GM19455 (cell line): ENCODE measurements around the gene PLCL1.

Source experiments
- ATAC-seq: cut with Tn5 transposase; IDR thresholded peaks from one replicate; pipeline ENCODE4 v1.9.1; 2021; ENCODE audit not compliant: unreplicated experiment

The PLCL1 gene

DNA sequence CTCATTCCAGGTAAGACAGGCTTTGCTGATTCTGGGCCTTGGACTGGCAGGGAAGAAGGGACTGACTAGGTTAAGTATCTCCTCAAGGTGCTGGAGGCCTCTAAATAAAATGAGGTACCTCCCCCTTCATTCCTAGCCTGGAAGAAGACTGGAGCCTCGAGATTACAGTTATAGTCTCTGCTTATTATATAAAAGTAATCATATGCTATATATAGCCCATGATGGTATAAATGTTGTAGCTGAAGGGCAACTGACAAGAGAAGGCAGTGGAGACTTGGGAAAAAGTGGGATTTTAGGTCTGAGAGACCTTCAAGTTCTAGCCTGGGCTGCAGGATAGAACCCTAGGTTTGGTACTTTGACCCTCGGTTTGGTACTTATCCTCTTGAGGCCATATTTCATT, 248.3 kb downstream of the PLCL1 start:
- no peak for ATAC-seq

DNA sequence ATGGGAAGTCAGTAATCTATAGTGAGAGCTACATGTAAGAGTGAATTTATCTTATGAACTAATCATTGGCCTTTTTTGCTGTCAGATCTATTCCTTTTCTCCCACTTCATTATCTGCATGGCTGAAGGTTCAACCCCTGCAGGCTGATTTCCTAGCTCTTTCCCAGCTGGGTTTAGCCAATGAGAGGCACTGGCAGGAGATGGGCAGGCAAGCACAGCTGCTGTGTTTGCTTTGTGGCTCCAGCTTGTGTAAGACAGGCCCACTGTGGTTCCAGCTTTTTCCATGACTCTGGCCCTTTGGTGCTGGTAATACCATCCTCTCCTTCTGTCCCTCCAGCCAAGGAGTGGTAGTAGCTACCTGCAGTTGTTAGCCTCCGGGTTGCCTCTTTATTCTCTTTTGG, 248.8 kb downstream of the PLCL1 start:
- no peak for ATAC-seq

DNA sequence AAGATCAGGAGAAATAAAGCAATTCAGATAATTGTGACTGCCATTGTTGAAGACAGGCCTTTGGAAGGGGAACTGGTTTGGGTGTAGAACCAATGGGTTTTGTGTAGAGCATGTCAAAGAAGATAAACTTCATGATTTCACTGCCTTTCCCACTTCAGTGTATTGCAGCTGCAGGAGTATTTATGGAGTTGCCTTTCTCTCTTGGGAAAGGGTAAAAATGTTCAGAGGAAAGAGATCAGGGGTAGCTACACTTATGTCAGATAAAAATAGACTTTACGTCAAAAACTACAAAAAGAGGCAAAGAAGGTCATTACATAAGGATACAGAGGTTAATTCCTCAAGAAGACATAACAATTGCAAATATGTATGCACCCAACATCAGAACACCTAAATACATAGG, 249.4 kb downstream of the PLCL1 start:
- ATAC-seq, result no peak

DNA sequence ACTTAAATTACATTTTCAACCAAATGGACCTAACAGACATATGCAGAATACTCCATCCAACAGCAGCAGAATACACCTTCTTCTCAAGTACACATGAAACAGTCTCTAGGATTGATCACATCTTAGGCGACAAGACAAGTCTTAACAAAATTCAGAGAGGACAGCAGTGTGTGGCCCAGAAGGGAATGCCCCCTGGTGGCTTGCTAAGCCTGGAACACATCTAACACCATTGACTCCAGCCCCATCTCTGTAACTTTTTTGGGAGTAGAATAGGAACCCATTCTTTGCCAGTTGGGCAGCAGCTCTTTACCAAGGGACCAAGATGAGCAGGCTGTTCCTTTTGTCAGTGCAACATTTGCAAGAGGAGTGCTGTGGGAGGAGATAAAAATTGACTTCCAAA, 249.9 kb downstream of the PLCL1 start:
- ATAC-seq, result peak; percentile 64

DNA sequence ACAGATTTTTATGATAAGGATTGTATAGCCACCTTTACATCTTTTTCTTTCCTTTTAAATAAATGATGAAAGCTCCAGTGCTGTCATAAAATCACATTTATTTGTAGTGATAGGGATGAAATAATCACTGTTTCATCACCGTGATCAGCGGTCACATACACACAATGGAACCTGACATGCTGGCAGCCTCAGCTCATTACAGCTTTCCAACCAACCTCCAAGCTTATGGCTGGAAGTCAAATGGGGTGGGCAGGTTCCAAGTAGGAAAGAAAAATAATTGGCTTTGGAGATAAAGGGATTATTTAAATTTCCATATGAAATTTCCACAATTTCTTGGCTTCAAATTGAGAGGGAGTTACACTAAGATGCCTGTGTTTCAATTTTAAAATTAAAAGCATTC, 251.3 kb downstream of the PLCL1 start:
- ATAC-seq, result no peak

DNA sequence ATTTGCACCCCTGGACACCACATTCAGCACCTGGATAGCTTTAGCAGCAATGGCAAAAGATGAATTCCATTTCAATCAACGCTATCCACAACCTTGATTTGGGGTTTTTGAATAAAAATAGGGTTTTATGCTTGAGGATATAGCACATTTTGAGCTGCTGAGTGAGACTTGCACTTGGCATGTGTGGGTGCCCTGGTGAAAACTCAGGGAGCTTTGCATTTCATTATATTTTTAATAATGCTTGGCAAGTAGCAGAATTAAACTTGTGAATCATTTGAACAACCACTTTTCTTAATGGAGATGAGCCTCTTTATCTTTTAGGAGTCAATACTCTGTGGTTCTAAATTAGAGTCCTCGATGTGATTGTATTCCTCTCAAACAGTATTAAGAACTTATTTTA, 252.4 kb downstream of the PLCL1 start:
- no peak for ATAC-seq

DNA sequence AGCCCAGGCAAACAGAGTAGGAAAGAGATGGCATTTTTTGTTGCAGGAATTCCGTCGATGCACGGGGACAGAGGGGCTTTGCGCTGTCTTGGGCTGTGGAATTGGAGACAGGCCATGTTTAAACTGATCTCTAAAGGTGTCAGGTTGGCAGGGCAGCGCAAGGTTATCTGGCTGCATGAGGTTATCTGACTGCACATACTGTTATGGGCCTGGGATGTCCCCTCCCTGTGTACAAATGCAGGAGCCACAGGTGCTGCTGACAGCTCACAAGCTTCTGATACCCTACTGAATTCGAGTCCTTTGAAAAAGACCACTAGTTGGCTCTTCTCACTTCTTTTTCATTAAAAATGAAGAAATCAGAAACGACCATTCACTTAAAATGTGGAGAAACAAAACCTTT, 255.4 kb downstream of the PLCL1 start:
- ATAC-seq, result no peak

DNA sequence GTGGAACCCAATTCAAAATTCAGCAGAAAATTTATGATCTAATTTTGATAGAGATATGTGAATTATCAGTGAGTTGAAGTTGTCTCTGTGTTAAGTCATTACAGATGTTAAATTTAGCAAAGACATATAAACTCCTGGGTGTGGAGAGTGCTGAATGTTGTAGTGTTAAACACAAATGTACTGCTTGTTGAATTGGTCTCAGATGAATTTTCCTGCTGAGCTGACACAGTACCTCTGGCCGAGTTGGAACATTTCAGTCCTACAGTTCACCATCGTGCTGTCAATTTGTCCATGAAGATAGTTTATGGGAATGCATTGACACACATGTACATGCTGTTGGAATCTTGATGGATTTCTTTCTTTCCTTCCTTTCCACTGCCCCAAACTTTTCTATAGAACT, 255.9 kb downstream of the PLCL1 start:
- no peak for ATAC-seq

DNA sequence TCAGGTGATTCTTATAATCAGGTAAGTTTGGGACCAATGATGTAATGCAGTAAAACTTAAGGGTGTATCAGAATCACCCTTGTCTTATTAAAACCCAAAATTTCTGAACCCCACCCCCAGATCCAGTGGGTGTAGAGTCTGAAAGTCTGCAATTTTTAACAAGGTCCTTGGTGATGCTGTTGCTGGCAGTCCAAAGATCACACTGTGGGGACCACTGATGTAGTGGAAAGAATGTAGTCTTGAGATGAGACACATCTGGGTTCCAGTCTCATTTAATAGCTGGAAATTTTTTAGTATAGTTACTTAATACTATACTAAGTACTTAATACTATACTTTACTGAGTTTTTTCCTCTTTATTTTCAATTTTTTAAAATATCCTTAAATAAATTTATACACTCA, 258.4 kb downstream of the PLCL1 start:
- ATAC-seq, result no peak

DNA sequence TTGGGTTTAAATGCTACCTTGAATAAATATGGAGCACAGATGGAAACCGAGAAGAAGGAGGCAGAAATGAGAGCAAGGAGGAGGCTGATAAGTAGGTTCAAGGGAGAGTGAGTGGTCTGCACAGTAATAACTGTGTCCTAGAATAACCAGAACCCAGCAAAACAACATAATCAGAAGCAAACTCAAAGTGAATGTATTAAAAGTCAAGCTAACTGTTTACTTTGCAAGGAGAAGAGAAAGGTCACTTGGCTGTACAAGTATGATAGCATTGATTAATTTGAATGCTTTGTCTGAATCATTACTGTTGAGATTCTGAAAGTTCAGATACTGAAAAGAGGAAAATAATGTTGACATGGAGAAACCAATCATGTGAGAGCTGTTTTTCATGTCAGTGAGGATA, 258.8 kb downstream of the PLCL1 start:
- no peak for ATAC-seq

DNA sequence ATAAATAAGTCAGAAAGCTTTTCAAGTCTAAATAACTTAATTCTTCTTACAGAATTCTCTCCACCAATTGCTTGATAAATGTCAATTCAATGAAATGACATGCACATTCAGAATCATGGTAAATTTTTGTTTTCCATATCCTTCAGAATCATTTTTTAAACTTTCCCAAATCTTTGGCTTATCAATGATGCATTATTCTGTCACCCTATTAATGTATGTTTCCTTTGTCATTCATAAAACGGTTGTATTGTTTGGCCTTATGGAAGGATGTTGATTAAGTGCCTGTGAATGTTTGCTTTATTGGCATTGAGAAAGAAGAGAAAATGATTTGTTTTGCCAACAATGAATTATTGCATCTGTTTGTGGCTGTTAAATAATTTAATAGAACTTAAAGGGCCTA, 260.9 kb downstream of the PLCL1 start:
- ATAC-seq, result no peak

DNA sequence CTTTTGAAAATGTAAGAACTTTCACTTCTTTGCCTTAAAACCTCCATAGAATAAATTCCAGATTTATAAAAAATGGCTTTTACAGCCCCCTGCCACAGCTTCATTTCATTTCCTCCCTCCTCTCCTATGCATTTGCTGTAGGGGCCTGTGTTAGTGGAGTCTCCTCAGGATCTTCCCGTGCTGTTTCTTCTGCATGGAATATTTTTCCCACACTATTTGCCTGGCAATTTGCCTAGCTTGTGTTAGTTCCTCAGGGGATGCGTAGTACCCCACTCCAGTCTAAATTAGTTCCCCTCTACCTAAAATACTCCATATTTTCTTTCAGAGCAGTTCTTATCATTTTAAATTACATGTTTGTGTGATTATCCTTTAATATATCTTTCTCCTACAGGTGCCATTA, 262.2 kb downstream of the PLCL1 start:
- ATAC-seq, result no peak

DNA sequence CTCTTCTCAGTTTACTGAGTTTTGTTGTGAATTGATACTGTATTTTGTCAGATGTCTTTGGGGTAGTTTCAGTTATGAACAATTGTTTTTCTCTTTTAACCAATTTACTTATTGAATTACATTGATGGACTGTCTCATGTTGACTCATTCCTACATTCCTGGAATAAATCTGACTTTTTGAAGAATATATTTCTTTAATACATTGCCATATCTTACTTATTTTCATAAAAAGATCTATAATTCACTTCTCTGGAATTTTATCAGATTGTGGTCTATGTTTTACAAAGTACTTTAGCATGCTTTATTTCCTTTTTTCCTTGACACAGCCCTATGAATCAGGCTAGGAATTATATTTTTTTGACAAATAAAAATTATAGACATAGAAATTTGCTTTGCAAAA, 268.3 kb downstream of the PLCL1 start:
- ATAC-seq, result no peak

DNA sequence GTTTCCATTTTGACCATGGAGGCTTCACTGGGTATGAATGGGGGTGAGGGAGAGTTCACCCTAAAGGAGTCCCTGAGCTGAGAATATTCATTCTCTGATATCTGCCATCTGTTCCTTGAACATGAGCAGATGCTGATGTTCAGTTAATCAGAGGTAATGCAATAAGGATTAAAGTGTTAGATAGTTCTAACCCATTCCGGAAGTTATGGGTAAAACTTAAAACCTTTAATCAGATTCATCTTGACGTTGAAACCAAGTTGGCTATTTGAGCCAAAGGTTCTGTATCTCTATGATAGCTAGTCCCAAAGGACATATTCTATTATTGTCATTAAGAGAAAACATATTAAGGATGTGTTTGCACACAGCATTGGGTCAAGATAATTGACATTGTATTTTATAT, 268.9 kb downstream of the PLCL1 start:
- ATAC-seq, result no peak

DNA sequence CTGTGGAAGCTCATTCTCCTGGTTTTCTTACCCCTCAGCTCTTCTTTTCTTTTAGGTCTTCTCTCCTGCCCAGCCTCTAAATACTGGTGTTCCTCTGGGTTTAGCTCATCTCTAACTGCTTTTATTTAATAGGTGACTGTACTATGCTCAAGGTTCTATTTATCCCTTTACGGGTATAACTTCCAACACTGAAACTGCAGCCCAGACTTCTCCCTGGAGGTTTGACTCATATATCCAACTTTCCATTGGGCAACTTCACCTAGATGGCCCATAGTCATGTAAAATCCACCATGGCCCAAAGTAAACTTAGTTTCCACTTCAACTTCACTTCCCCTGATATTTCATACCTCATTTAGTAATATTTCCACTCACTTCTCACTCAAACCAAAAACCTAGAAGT, 273.1 kb downstream of the PLCL1 start:
- ATAC-seq, result no peak

DNA sequence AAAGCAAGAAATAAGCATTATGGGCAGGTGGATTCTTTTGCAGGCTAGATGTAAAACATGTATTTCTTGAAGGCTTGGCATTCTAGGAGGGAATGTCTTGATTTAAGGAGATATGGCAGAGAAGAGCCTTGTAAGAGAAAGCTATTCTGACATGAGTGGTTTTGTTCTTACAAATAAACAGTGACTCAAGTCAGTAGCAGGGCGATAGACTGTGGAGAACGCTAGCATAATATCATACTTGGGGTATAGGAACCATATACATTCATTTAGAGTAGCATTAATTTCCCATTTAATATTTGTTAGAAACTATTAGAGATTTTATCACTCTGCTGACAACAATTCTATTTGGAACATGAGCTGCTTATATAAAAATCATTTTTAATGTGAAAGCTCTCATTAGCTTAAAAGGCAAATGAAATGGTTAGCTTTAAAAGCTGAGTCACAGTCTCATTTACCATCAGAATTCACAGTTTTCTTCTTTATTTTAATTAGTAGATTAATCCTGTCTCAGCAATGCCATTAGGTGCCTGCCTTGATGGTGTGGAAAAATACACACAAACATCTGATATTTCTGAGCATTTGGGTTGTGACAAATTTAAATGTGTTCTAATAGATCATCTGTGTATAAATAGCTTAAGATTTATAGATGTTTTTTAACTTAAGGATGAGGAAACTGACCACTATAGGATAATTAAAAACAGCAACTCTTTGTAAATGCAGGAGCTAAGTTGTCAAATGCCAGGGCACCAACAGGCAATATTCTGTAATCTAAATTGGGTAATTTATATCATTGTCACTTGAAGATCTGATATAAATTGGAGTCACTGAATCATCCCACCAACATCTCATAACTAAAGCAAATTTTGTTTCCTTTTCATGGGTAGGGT, 276.7 kb downstream of the PLCL1 start:
- ATAC-seq, result no peak

DNA sequence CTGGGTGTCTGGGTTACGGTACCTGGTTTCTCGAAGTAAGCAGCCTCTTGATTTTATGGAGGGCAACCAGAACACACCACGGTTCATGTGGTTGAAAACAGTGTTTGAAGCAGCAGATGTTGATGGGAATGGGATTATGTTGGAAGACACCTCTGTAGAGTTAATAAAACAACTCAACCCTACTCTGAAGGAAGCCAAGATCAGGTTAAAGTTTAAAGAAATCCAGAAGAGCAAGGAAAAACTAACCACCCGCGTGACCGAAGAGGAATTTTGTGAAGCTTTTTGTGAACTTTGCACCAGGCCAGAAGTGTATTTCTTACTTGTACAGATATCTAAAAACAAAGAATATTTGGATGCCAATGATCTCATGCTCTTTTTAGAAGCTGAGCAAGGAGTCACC, 279.8 kb downstream of the PLCL1 start:
- ATAC-seq, result no peak

DNA sequence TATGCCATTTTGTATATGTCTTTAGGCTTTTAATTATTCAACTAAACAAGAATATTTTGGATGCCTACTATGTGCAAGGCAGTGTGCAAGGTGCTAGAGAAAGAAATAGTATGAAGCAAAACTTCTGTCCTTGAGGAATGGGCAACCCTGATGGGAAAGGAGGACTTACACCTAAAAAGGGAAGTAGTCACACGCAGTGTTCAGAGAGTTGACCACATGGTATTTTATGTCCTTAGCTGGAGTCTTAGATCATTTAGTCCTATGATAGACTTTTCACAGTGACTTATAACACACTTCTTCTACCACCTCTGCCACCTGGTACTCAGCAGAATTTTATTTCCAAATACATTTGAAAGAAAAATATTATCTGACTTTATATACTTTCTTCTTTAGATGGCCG, 291.6 kb downstream of the PLCL1 start:
- ATAC-seq, result no peak

DNA sequence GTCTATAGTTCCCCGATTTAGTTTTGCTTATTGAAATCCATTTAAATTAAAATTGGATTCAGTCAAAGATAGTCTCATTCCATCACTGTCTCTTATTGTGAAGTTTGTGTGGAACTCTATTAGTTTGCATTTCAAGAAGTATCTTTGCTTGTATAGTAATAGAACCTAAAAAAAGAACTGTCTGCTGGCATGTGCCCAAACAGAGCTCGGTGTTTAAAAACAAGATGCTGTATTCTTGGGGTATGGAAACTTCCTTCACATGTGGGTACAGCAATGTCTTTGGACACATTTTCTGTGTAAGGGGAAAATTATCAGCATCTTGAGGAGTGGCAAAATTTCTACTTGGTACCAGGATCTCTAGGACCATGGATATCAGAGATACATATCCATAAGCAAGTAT, 292.6 kb downstream of the PLCL1 start:
- ATAC-seq, result no peak

DNA sequence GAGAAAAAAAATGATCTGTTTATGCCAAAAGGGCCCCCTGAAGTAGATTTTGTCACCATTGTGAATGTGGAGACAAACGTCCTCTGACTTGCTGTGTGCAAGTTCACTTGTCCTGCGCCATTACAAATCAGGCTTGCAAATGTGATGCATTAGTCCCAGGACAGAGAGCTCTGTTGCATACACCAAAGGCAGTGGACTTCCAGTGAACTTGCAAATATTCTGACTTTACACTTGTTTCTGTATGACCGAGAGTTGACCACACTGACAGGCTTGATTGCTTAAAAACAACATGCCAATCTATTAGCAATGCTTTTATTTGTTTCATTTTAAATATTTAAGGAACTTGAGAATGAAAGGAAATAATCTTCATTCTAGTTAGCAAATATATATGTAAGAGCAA, 293.2 kb downstream of the PLCL1 start:
- no peak for ATAC-seq

DNA sequence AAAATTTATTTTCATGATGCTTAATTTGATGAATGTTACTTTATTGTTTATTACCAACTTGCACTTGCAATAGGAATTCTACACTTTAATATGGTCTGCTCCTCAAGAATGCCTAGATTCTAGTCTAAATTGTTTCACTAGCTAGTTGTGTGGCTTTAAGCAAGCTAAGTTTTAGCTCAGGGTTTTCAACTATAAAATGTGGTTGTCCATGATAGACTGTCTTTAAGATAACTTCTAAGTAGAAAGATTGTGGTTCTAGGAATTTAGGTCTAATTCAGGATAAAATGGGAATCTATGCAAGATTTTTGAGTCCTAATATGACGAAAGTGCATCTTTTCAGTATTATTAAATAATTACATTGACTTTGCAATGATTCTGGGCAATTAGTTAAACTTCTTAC, 294.0 kb downstream of the PLCL1 start:
- no peak for ATAC-seq

DNA sequence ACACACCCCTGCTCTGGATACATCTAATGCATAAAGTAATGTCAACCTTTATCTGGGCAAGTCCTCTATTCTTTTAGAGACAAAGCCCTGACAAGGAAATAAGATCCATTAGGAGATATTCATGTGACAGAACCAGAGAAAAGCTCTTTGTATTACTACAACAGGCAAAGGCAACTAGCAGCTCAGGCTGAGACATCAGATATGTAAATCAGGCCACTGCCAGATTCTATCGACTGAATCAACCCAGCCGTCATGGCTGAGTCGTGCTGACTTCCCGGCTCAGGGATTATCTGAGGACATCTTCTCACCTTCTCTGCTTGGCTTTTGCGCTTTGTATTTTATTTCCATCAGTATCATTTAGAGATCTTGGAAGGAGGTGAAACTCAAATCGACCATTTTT, 294.5 kb downstream of the PLCL1 start:
- ATAC-seq, result no peak

DNA sequence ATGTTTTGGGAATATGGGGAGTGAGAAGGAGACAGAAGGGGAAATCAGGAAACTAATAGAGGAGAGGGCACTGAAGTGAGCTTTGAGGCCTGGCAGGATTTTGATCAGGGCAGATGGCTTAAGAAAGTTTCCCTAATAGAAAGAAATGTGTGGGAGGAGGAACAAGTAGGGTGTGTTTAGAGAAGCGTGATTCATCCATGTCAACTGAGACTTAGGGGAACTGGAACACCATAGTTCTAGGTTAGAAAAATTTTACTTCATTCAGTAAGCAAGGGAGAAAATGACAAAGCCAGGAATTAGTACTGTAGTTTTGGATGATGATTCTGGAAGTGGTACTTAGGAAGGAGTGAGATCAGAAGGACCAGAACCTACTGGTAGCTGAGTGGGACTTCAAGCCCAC, 296.0 kb downstream of the PLCL1 start:
- no peak for ATAC-seq
